Right renal cortex interstitium (tissue), 3 donors: Measurements from ENCODE around the gene GPR173. TPM values are rescaled to one million over a fixed set of nuclear protein-coding genes. Genes with fewer than 3 reads are reported as not detected.

ENCODE experiments used
- DNase-seq, 3 donors: peaks; one replicate each; pipeline ENCODE4 v3.0.0-alpha.2; 2013; ENCODE audit warnings: low read depth in 3 of 3, low spot score in 2 of 3
- polyA plus RNA-seq, 3 donors: library from polyadenylated mRNA; unstranded; fragments of 120-200 nt; gene quantifications; one replicate each; pipeline ENCODE4 v1.2.1, GENCODE V29; 2013; ENCODE audit not compliant: insufficient read length in 3 of 3

GPR173 gene
- polyA plus RNA-seq, 3 donors: 13.1 TPM

- no peak for DNase-seq
These were observed 22.5 kb downstream of the GPR173 start for GRCh38 chrX:53071064-53071463.

DNA sequence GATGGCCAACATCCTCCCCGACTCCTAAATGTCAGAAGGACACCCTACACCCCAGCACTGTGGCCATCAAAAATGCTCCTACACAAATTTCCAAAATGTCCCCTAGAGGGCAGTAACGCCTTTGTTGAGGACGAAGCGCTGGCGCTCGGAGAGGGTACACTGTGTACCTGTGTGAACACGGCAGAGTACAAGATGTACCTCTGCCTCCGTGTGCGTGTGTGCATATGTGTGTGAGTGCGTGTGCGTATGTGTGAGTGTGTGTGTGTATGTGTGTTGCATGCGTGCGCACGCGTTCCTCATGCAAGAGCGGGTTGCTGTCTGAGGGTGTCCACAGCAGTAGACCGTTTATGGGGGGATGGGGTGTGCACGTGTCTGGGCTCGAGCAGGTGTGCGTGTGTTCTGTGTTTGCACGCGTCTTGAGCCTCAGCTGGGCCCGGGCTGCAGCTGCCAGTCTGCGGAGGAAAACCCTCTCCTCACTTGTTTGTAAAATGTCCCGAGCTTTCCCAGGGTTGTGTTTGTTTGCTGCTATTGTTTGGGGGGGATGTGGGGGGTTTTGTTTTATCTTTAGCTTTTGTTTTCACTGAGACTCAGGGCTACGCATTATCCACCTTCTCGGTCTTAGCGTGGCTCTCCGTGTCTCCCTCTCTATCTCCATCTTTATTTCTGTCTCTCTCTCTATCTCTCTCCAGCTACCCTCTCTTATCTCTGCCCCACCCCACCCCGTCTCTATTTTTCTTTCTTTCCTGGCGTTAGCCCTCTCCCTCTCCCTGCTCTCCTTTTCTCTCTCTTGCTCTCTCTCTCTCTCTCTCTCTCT is 23.2 kb downstream of the GPR173 start:
- DNase-seq: no peak

- no peak for DNase-seq
These were observed 24.0 kb downstream of the GPR173 start for GRCh38 chrX:53072418-53073114.

GRCh38 chrX:53073115-53073586 is 24.6 kb downstream of the GPR173 start:
- no peak for DNase-seq

DNA sequence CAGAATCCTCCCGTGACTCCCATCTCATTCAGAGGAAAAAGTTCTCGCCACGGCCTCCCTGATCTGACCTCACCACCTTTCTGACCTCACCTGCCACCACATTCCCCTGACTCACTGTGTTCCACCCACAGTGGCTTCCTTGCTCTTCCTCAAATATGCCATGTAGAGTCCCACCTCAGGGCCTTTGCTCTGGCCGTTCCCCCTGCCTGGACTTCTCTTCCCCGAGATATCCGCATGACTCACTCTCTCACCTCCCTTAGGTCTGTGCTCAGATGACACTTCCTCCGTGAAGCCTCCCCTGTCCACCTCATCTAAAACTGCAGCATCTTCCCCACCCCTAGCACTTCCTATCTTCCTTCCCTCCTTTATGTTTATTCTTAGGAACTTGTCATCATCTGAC is 26.4 kb downstream of the GPR173 start:
- DNase-seq: no peak

- DNase-seq: no peak
These were observed 28.1 kb downstream of the GPR173 start for GRCh38 chrX:53076671-53077070.

DNA sequence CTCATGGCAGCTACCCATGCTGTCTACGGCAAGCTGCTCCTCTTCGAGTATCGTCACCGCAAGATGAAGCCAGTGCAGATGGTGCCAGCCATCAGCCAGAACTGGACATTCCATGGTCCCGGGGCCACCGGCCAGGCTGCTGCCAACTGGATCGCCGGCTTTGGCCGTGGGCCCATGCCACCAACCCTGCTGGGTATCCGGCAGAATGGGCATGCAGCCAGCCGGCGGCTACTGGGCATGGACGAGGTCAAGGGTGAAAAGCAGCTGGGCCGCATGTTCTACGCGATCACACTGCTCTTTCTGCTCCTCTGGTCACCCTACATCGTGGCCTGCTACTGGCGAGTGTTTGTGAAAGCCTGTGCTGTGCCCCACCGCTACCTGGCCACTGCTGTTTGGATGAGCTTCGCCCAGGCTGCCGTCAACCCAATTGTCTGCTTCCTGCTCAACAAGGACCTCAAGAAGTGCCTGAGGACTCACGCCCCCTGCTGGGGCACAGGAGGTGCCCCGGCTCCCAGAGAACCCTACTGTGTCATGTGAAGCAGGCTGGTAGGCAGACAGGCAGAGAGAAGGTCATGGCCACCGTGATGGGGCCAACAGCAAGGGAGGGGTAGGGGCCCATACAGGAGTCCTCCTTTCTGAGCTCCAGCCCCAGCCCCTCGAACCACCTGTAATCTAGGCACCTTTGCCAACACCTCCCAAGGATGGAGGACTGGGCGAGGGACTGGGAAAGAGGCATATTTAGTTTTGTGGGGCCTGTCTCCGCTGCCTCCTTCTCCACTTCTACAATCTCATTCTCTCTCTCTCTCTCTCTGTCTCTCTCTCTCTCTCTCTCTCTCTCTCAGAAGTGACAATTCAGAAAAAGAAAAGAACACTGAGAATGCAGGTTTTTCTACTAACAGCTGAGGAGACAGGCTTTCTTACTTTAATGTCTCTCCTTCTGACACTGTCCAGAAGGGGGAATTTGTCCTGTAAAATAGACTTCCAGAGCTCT is 28.9 kb downstream of the GPR173 start:
- DNase-seq: no peak

- DNase-seq: no peak
These were observed 30.4 kb downstream of the GPR173 start for GRCh38 chrX:53078943-53079342.

DNA sequence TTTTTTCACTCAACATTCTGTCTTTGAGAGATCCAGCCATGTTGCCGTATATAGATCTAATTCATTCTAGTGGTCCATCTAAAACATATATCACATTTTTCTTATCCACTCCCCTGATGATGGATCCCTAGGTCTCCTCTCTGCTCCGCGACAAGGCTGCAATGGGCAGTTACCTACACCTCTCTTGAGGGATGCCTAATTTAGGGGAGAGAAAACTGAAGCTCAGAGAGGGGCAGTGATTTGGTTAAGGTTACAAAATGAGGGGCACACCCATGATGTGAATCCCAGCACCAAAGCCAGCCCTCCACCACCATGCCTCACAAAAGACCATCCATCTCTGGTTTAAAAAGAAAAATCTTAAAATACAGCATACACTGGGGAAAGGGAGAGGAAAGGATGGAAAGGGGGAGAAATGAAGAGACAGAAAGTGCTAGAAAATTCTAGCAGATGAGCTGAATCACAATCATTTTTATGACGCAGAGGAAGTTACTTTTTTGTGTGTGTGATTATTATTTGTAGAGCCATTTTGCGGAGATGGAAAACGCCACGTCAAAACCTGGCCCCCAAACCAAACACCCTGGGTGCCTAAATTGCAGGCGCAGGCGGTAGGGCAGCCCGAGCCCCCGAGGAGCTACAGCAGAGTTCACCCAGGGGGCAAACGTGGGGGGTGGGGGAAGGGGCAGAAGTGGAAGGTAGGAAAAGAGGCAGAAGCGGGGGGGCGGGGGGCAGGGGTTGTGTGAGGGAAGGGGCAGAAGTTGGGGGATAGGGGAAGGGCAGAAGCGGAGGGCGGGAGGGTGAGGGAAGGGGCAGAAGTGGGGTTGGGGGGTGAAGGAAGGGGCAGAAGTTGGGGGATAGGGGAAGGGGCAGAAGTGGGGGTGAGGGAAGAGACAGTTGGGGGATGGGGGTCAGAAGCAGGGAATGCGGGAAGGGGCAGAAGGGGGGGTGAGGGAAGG is 32.3 kb downstream of the GPR173 start:
- DNase-seq: no peak

DNA sequence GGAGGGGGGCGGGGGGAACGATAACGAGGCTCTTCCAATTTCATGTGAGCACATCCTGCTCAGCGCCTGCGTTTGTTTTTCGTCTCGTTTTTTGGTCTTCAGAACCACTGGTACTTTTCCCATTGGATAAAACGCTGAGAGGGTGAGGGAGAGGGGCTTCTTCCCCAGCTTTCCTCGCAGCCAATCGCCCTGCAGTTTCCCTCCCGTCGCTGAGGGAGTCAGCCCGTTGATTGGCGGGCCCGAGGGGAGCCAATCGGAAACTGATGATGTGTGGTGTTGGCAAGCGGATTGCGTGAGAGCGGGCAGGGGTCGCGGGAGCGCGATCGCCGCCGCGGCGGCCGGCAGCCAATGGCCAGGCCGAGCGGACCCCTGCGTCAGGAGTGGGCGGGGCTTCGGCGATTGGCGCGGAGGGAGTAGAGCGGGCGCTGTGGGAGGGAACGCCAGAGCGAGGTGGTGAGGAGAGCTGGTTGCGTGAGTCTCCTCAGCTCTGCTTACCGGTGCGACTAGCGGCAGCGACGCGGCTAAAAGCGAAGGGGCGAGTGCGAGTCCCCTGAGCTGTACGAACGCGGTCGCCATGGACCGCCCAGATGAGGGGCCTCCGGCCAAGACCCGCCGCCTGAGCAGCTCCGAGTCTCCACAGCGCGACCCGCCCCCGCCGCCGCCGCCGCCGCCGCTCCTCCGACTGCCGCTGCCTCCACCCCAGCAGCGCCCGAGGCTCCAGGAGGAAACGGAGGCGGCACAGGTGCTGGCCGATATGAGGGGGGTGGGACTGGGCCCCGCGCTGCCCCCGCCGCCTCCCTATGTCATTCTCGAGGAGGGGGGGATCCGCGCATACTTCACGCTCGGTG is 33.6 kb downstream of the GPR173 start, which contains the start of gene TSPYL2:
TSPYL2 (plus strand) TSS at position 443 of the 848 bp plus-strand sequence; CDS start at position 575, 132 bp downstream.
- DNase-seq: peak; percentile 78 to 86 (median 81)

DNA sequence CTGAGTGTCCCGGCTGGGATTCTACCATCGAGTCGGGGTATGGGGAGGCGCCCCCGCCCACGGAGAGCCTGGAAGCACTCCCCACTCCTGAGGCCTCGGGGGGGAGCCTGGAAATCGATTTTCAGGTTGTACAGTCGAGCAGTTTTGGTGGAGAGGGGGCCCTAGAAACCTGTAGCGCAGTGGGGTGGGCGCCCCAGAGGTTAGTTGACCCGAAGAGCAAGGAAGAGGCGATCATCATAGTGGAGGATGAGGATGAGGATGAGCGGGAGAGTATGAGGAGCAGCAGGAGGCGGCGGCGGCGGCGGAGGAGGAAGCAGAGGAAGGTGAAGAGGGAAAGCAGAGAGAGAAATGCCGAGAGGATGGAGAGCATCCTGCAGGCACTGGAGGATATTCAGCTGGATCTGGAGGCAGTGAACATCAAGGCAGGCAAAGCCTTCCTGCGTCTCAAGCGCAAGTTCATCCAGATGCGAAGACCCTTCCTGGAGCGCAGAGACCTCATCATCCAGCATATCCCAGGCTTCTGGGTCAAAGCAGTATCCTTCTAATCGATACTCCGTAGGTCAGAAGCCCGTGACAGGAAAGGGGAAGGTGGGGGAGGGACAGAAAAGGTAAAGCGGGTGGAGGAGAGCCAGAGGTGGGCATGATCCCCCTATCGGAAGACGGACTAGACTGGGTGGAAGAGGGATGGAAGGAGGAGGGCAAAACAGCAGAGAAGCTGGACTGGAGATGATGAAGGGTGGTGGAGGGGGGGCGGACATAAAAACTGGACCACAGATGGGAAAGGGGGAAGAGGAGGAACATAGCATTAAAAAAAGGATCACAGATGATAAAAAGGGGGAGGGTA is 34.4 kb downstream of the GPR173 start:
- DNase-seq: no peak

DNA sequence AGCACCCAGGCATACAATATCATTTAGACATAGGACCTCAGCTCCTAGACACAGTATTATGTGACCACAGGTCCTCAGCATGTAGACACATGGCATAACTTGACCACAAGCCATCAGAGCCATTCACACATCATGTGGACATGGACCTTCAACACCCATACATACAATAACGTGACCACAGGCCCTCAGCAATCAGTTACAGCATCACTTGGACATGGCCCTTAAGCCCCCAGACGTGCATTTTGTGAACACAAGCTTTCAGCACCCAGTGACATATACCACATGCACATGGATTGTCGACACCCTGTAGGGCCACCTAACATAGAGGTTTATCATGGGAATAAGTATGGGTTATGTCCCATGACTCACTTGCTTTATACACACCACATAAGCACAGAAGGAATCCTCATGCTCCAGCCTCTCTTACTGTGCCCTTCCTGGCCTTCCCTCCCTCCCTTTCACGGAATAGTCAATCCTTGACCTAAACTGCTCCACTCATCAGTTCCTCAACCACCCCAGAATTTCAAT is 35.5 kb downstream of the GPR173 start:
- no peak for DNase-seq

GRCh38 chrX:53084863-53085262 is 36.3 kb downstream of the GPR173 start:
- DNase-seq: no peak

DNA sequence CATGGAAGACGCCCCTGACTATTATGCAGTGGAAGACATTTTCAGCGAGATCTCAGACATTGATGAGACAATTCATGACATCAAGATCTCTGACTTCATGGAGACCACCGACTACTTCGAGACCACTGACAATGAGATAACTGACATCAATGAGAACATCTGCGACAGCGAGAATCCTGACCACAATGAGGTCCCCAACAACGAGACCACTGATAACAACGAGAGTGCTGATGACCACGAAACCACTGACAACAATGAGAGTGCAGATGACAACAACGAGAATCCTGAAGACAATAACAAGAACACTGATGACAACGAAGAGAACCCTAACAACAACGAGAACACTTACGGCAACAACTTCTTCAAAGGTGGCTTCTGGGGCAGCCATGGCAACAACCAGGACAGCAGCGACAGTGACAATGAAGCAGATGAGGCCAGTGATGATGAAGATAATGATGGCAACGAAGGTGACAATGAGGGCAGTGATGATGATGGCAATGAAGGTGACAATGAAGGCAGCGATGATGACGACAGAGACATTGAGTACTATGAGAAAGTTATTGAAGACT is 37.2 kb downstream of the GPR173 start:
- no peak for DNase-seq

DNA sequence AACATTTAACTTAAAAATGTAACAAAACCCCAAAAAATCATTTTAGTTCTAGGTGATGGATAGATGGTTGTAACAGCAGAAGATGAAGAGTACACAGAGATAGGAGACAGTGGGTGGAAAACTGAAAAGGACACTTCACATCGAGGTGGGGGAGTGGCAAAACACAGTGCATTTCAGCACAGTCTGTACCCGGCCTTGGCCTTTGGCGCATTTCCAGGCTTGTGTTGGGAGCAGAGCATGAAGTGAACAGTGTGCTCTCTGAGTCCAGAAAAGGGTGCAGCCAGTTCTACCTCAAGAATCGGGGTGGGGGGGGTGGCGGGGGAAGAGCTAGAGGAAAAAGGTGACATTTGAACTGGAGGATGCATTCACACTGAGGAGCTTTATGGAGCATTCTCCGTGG is 37.9 kb downstream of the GPR173 start:
- no peak for DNase-seq

GRCh38 chrX:53087388-53087831 is 38.8 kb downstream of the GPR173 start:
- no peak for DNase-seq
